ENCODE measurements around the gene U2SURP.

DNA sequence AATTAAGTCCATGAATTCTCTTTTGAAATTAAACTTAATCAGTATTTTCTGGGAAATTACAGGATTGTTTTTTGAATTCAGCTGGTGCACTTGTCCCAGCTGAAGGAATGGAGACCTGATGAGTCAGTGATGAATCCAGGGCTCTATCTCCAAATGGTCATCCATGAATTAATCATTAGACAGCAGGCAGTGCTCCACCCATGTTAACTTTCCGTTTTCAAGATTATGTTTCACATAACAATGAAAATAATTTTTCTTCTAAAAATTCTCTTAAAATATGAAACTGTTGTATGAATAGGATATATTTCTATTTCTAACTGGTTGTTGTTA is 24.0 kb upstream of the U2SURP start:
- TF ChIP-seq, protein P1, sequence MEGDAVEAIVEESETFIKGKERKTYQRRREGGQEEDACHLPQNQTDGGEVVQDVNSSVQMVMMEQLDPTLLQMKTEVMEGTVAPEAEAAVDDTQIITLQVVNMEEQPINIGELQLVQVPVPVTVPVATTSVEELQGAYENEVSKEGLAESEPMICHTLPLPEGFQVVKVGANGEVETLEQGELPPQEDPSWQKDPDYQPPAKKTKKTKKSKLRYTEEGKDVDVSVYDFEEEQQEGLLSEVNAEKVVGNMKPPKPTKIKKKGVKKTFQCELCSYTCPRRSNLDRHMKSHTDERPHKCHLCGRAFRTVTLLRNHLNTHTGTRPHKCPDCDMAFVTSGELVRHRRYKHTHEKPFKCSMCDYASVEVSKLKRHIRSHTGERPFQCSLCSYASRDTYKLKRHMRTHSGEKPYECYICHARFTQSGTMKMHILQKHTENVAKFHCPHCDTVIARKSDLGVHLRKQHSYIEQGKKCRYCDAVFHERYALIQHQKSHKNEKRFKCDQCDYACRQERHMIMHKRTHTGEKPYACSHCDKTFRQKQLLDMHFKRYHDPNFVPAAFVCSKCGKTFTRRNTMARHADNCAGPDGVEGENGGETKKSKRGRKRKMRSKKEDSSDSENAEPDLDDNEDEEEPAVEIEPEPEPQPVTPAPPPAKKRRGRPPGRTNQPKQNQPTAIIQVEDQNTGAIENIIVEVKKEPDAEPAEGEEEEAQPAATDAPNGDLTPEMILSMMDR (conservative IDR thresholded peaks at IDR 0.05 in 1 of 2, IDR thresholded peaks at IDR 0.05 in 1 of 2; ENCODE audit: low read depth in 1 of 2, low read length in 2 of 2): no peak
- no peak for TF ChIP-seq EZH2 (IDR thresholded peaks at IDR 0.05; ENCODE audit: low read length, missing control alignments)

Measured in fibroblast of lung (primary cell).